Measurements from ENCODE around the gene APPL2.

Gene APPL2, protein sequence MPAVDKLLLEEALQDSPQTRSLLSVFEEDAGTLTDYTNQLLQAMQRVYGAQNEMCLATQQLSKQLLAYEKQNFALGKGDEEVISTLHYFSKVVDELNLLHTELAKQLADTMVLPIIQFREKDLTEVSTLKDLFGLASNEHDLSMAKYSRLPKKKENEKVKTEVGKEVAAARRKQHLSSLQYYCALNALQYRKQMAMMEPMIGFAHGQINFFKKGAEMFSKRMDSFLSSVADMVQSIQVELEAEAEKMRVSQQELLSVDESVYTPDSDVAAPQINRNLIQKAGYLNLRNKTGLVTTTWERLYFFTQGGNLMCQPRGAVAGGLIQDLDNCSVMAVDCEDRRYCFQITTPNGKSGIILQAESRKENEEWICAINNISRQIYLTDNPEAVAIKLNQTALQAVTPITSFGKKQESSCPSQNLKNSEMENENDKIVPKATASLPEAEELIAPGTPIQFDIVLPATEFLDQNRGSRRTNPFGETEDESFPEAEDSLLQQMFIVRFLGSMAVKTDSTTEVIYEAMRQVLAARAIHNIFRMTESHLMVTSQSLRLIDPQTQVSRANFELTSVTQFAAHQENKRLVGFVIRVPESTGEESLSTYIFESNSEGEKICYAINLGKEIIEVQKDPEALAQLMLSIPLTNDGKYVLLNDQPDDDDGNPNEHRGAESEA

GRCh38 chr12:105235732-105236476 lies at the start of gene APPL2:
TSS of gene APPL2 (minus strand) at chr12:105236174. CDS start at chr12:105236012, 162 bp downstream.
- peak; percentile 77 for DNase-seq (ENCODE audit: low read depth)

DNA sequence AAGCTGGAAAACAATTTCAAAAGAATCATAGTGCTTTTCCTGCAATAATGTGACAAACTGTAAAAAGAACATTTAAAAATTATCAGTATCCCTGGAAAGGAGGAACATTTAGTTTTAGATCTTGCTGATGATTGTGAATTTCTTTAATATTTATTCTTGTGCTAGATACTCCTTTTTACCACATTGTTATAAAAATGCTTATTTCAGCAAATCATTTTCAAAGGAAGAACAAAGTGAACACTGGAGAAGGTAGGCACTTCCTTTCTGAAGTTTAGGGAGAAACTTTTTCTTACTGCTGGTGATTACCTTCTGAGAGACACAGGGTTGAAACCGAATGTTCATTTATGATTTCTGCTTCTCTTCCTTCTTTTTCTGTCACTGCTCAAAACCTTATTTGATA lies 49.4 kb upstream of the APPL2 start:
- no peak for DNase-seq (ENCODE audit: low read depth)

DNA sequence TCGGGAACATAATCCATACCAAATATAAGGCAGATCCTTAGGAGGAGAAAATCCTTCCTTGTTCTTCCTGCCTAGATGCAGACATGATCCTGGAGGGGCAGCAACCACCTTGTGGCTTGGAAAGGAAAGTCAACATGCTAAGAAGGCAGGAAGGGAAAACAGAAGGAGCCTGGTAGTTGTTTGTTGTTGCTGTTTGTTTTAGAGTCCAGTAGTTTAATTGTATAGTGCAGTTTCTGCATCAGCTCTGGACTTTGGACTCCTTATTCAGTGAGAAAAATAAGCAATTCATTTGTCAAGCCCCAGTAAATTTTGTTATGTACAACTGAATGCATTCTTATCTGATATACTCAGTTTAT lies 45.7 kb upstream of the APPL2 start:
- DNase-seq (ENCODE audit: low read depth): no peak

- no peak for DNase-seq (ENCODE audit: low read depth)
Observed at GRCh38 chr12:105280966-105281693, 45.2 kb upstream of the APPL2 start.

DNA sequence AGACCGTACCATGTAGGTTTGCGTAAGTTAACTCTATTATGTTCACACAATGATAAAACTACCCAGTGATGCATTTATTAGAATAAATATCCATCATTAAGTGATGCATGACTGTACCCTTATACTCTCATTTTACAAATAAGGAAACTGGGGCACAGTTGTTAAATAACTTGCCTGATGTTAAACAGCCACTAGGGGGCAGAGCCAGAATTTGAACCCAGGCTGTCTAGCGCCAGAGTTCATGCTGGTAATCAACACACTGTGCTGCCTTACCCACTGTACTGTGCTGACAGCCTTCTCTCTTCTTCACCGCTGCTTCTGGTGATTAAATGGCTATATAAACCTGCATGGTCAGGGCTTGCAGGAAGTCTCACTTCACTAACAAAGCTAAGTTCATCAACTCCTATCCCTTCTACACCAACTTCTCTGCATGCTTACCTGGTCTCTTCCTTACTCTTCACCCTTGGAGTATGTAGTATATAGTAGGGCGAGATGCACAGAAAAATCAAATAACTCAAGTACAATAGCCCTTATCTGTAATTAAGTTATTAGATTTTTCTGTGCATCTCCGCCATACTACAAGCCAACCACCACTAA lies 43.6 kb upstream of the APPL2 start:
- DNase-seq (ENCODE audit: low read depth): peak; percentile 5

DNA sequence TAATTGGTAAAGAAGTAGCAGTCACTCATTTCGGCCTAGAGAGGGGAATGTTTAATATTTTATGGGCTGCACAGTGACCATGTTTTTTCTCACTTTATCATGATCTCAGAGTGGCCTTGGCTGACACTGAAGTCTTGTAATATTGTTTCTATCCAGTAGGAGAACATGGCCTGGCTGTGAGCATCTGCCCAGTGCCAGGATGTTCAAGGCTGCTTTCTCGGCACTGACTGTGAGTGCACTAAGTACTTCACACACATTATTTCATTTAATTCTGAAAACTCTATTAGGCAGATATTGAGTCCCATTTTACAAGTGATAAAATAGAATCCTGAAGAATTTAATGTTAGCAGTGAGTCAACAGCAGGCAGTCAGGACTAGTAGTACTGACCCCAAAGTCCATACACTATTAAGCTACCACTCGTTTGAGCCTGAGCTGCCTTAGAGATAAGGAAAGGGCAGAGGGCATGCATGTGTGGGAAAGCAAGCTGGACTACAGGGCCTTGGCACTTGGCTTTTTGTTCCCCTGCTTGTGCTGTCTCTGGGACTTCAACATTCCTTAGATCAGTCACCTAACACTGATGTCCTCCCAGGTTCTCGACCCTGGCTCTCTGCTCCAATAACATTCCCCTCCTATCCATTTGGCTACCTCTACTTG lies 42.2 kb upstream of the APPL2 start:
- no peak for DNase-seq (ENCODE audit: low read depth)

GRCh38 chr12:105275997-105276733 lies 40.2 kb upstream of the APPL2 start:
- DNase-seq (ENCODE audit: low read depth): no peak

- DNase-seq (ENCODE audit: low read depth): no peak
Observed at GRCh38 chr12:105274571-105274970, 38.6 kb upstream of the APPL2 start.

- no peak for DNase-seq (ENCODE audit: low read depth)
Observed at GRCh38 chr12:105273601-105274000, 37.6 kb upstream of the APPL2 start.

DNA sequence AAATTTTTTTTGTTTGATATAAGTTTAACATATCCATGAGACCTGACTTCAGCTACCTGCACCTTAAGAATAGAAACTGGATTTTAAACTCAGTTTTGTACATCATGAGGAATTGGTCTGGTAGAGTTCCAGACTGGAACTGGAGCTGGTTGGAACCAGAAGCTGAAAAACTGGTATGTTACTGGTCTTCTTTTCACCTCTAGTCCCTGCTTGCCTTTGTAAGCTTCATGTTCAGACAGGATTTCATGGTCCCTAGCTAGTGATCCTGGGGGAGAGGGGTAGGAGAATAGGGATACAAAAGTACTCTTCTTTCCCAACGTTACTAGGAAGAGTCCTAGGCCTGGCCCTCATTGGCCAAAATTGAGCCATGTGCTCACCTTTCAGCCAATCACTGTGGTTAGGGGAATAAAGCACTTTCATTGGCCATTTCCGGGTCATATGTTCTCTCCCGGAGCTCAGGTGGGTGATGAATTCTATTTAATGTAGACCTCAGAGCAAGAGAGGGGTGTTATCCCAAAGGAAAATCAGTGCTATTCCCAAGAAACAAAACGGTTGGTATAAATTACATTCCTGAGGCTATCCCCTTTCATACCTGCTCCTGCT lies 36.9 kb upstream of the APPL2 start:
- DNase-seq (ENCODE audit: low read depth): no peak

GRCh38 chr12:105272152-105272551 lies 36.2 kb upstream of the APPL2 start:
- no peak for DNase-seq (ENCODE audit: low read depth)

- no peak for DNase-seq (ENCODE audit: low read depth)
Observed at GRCh38 chr12:105271364-105271763, 35.4 kb upstream of the APPL2 start.

GRCh38 chr12:105270671-105271255 lies 34.8 kb upstream of the APPL2 start:
- no peak for DNase-seq (ENCODE audit: low read depth)

DNA sequence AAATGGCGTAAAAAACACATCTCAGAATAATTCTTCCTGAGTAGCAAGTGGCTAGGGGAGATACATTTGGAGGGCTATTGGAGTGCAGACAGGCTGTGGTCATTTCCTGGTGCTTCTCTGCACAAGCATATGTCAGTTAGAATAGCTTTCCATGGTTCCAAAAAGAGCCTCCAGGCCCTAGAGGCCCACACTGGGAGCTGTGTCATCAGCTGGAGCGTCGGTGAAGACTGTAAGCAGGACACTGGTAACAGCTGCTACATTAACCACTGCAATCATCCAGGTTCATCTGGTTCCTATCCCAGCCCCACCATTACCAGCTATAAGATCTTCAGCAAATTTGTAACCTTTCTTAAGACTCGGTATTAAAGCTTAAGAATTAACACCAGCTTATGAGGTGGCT lies 31.7 kb upstream of the APPL2 start:
- DNase-seq (ENCODE audit: low read depth): no peak

DNA sequence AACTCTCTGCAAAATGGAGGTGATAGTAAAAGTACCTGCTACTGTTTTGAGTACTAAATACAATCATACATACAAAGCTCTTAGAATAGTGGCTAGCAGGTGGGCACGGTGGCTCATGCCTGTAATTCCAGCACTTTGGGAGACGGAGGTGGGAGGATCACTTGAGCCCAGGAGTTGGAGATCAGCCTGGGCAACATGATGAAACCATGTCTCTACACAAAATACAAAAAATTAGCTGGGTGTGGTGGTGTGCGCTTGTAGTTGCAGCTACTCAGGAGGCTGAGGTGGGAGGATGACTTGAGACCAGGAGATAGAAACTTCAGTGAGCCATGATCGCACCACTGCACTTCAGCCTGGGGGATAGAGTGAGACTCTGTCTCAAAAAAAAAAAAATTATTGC lies 28.8 kb upstream of the APPL2 start:
- no peak for DNase-seq (ENCODE audit: low read depth)

DNA sequence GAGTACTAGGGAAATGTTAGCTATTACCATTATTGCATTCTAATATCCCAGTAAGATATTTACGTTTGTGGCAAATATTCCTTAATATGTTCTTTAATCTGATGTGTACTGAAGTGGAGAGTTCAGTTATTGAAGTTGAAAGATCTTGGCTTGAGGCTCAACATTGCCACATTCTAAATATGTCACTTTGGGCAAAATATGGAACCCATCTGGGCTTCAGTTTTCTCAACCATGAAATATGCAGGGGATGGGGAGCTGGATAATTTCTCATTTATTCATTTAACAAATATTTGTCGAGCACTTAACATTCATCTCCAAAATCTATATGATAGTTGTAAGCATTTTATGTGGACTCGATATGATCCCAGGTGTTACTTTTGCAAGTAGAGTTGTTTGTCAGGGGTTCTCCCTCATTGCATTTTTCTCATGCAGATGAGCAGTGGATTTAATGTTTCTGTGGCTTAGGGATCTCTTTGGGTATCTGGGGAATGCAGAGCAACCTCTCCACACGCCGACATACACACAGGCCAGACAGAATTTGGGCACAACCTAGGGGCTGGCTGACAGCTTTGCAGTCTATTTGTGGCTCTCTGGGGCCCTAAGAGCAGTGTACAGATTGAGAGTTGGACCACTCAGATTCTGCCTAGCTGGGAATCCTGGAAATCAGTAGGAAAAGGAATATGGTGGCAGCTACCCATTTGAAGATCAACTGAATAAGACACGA lies 26.6 kb upstream of the APPL2 start:
- DNase-seq (ENCODE audit: low read depth): no peak

GRCh38 chr12:105261010-105261409 lies 25.0 kb upstream of the APPL2 start:
- no peak for DNase-seq (ENCODE audit: low read depth)

GRCh38 chr12:105259226-105259625 lies 23.3 kb upstream of the APPL2 start:
- DNase-seq (ENCODE audit: low read depth): no peak

DNA sequence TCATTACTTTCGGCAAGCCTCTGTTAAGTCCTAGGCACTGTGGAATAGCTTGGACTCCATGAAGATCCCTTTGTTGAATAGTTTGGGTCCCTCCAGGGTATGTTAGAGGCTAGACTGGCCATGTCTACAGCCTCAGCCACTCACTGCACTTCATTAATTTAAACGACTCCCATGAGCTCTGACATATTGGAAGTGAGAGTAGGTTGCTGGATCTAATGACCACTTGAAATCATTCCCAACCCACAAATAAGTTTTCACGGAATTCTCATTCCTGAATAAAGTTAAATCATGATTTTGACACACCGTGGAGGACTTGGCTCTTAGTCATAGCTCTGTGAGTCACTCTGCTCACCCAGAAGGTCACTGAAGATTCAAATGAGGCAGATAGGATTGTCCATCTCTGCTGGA lies 21.4 kb upstream of the APPL2 start:
- no peak for DNase-seq (ENCODE audit: low read depth)
